ENCODE results near the gene CRY2. TPM values are rescaled to one million over a fixed set of nuclear protein-coding genes. Genes with fewer than 3 reads are reported as not detected.

CRY2 gene
- total and polyA plus RNA-seq, 4 donors, result 16.7 to 72.9 (median 33.0) TPM

- H3K9me3 ChIP-seq (ENCODE audit: control insufficient read depth in 4 of 4, low read length in 3 of 4), result no peaks in the 10 kb centered on the region
- no peaks in the 10 kb centered on the region for H3K27me3 ChIP-seq (ENCODE audit: control insufficient read depth in 4 of 4, insufficient read depth in 4 of 4, low read length in 3 of 4)
- 38% methylated on average over 43 of the region's 43 CpGs for WGBS
- DNase-seq (ENCODE audit: low spot score), result no peak
- peaks cover 6 to 20% (median 15%) of the 10 kb centered on the region in 4 donors for H3K36me3 ChIP-seq (ENCODE audit: control insufficient read depth in 4 of 4, insufficient read depth in 3 of 4, low read depth in 1 of 4, low read length in 3 of 4)
- H3K4me1 ChIP-seq (ENCODE audit: control insufficient read depth in 4 of 4, insufficient read depth in 4 of 4, low read length in 3 of 4), result peaks cover 1 to 12% (median 5%) of the 10 kb centered on the region in 4 donors
- H3K27ac ChIP-seq (ENCODE audit: low read depth in 1 of 2, low read length in 2 of 2), result no peak overlapping the region
- no peak overlapping the region for H3K9ac ChIP-seq (ENCODE audit: low read depth in 1 of 2, low read length in 2 of 2)
- no peak for TF ChIP-seq FOXA2 (IDR thresholded peaks at IDR 0.05)
- no peak for TF ChIP-seq JUND (IDR thresholded peaks at IDR 0.05)
- TF ChIP-seq ZBTB33 (IDR thresholded peaks at IDR 0.05), result no peak
- TF ChIP-seq REST (IDR thresholded peaks at IDR 0.05), result no peak
- TF ChIP-seq HNF4G (IDR thresholded peaks at IDR 0.05), result no peak
- no peak for TF ChIP-seq RXRA (IDR thresholded peaks at IDR 0.05)
- TF ChIP-seq HNF4A (conservative IDR thresholded peaks at IDR 0.05), result no peak
- no peak for TF ChIP-seq RAD21 (IDR thresholded peaks at IDR 0.05)
- no peak for TF ChIP-seq MAX (IDR thresholded peaks at IDR 0.05)
- no peak for TF ChIP-seq SP1 (IDR thresholded peaks at IDR 0.05)
- TF ChIP-seq FOXA1 (IDR thresholded peaks at IDR 0.05), result no peak
- no peak for TF ChIP-seq ATF3 (IDR thresholded peaks at IDR 0.05)
- TF ChIP-seq GABPA (IDR thresholded peaks at IDR 0.05 in 1 of 2, conservative IDR thresholded peaks at IDR 0.05 in 1 of 2), result no peak
- TF ChIP-seq TAF1 (conservative IDR thresholded peaks at IDR 0.05), result no peak
- TF ChIP-seq NR2F2 (IDR thresholded peaks at IDR 0.05), result no peak
- H3K4me3 ChIP-seq (ENCODE audit: low read depth in 1 of 3, low read length in 3 of 3), result peak overlapping the region in 1 of 3 donors; percentile 69
These were observed 38.8 kb downstream of the CRY2 start for GRCh38 chr11:45885921-45886721.

GRCh38 chr11:45886816-45887520, 39.7 kb downstream of the CRY2 start:
- no peak overlapping the region for H3K4me3 ChIP-seq (ENCODE audit: low read depth in 1 of 3, low read length in 3 of 3)
- WGBS, result 94% methylated on average over 4 of the region's 4 CpGs
- no peaks in the 10 kb centered on the region for H3K27me3 ChIP-seq (ENCODE audit: control insufficient read depth in 4 of 4, insufficient read depth in 4 of 4, low read length in 3 of 4)
- H3K4me1 ChIP-seq (ENCODE audit: control insufficient read depth in 4 of 4, insufficient read depth in 4 of 4, low read length in 3 of 4), result peaks cover 4 to 18% (median 9%) of the 10 kb centered on the region in 4 donors
- no peaks in the 10 kb centered on the region for H3K9me3 ChIP-seq (ENCODE audit: control insufficient read depth in 4 of 4, low read length in 3 of 4)
- H3K36me3 ChIP-seq (ENCODE audit: control insufficient read depth in 4 of 4, insufficient read depth in 3 of 4, low read depth in 1 of 4, low read length in 3 of 4), result peaks cover 0 to 11% (median 7%) of the 10 kb centered on the region in 4 donors
- H3K27ac ChIP-seq (ENCODE audit: low read depth in 1 of 2, low read length in 2 of 2), result no peak overlapping the region
- no peak overlapping the region for H3K9ac ChIP-seq (ENCODE audit: low read depth in 1 of 2, low read length in 2 of 2)
- TF ChIP-seq CTCF (IDR thresholded peaks at IDR 0.05; ENCODE audit: low read depth, low read length, missing input control) (no peak), ZBTB33 (IDR thresholded peaks at IDR 0.05) (no peak), MAX (IDR thresholded peaks at IDR 0.05) (no peak), RXRA (IDR thresholded peaks at IDR 0.05) (no peak)
- DNase-seq (ENCODE audit: low spot score), result no peak

All from liver (tissue), 9 donors.